Neural cell (in vitro differentiated cells): ENCODE results near the gene RARG. TPM values are rescaled to one million over a fixed set of nuclear protein-coding genes. Genes with fewer than 3 reads are reported as not detected.

Experiments
- H2AFZ ChIP-seq: fragments of 200-600, 300-800 bp; sonication (generic), shearing (Covaris generic); 2 replicates; pipeline ENCODE4 v1.6.0; 2014; ENCODE audit warnings: low read depth, mild to moderate bottlenecking, antibody characterized with exemption, low read length, moderate library complexity
- H3F3A ChIP-seq: fragments of 200-600 bp; shearing (Covaris generic); 2 replicates; pipeline ENCODE4 v1.6.1; 2016; ENCODE audit warnings: mild to moderate bottlenecking, moderate library complexity, mixed read lengths, antibody characterized with exemption, low read length; ENCODE audit not compliant: insufficient read depth, poor library complexity, severe bottlenecking
- H3K27ac ChIP-seq: fragments of 200-600, 300-800 bp; sonication (generic), shearing (Covaris generic); 2 replicates; pipeline ENCODE4 v1.5.1; 2014; ENCODE audit warnings: mild to moderate bottlenecking, low read length, moderate library complexity
- H3K27me3 ChIP-seq: fragments of 300-800, 200-600 bp; sonication (generic), shearing (Covaris generic); 2 replicates; pipeline ENCODE4 v1.6.0; 2014; ENCODE audit warnings: mild to moderate bottlenecking, low read depth, low read length, moderate library complexity; ENCODE audit not compliant: insufficient read depth
- H3K36me3 ChIP-seq: fragments of 300-800, 200-600 bp; sonication (generic), shearing (Covaris generic); 2 replicates; pipeline ENCODE4 v1.5.1; 2014; ENCODE audit warnings: mild to moderate bottlenecking, antibody characterized with exemption, low read length, moderate library complexity; ENCODE audit not compliant: insufficient read depth
- H3K4me2 ChIP-seq: fragments of 300-800, 200-600 bp; sonication (generic), shearing (Covaris generic); 2 replicates; pipeline ENCODE4 v1.6.0; 2014; ENCODE audit warnings: mild to moderate bottlenecking, low read length
- H3K4me3 ChIP-seq: fragments of 300-800, 200-600 bp; sonication (generic), shearing (Covaris generic); 2 replicates; pipeline ENCODE4 v1.5.1; 2014; ENCODE audit warnings: mild to moderate bottlenecking, low read length, moderate library complexity
- H3K79me2 ChIP-seq: fragments of 200-600 bp; shearing (Covaris generic); replicated peaks from 2 replicates; pipeline ENCODE4 v1.6.0; 2014; ENCODE audit warnings: mild to moderate bottlenecking, low read length, moderate library complexity; ENCODE audit not compliant: insufficient read depth
- H3K9ac ChIP-seq: fragments of 300-800, 200-600 bp; sonication (generic), shearing (Covaris generic); 2 replicates; pipeline ENCODE4 v1.6.1; 2016; ENCODE audit warnings: mild to moderate bottlenecking, low read length, mixed read lengths
- H3K9me2 ChIP-seq: fragments of 200-600 bp; shearing (Covaris generic); 2 replicates; pipeline ENCODE4 v1.6.1; 2016; ENCODE audit warnings: mild to moderate bottlenecking, low read length, mixed read lengths; ENCODE audit not compliant: insufficient read depth
- H3K9me3 ChIP-seq: fragments of 200-600, 300-800 bp; sonication (generic), shearing (Covaris generic); 2 replicates; pipeline ENCODE4 v1.6.1; 2016; ENCODE audit warnings: mild to moderate bottlenecking, mixed run types, low read length, moderate library complexity, mixed read lengths
- H4K20me1 ChIP-seq: fragments of 200-600 bp; shearing (Covaris generic); 2 replicates; pipeline ENCODE4 v1.6.1; 2016; ENCODE audit warnings: mild to moderate bottlenecking, mixed run types; ENCODE audit not compliant: insufficient read depth
- EP300 ChIP-seq: fragments of 450-650 bp; conservative IDR thresholded peaks from 2 replicates; pipeline ENCODE4 v1.6.1; 2014; ENCODE audit warnings: antibody characterized with exemption, mild to moderate bottlenecking, moderate library complexity; ENCODE audit not compliant: poor library complexity, severe bottlenecking
- EZH2 ChIP-seq: fragments of 200-600, 300-800 bp; shearing (Covaris generic), sonication (generic); IDR thresholded peaks from 2 replicates; pipeline ENCODE4 v1.6.1; 2014; ENCODE audit warnings: antibody characterized with exemption, low read length, borderline replicate concordance, mild to moderate bottlenecking; ENCODE audit not compliant: insufficient read depth, poor library complexity, severe bottlenecking
- MXI1 ChIP-seq: fragments of 450-650 bp; conservative IDR thresholded peaks from 2 replicates; pipeline ENCODE4 v1.6.1; 2014; ENCODE audit warnings: antibody characterized with exemption, mild to moderate bottlenecking; ENCODE audit not compliant: poor library complexity, severe bottlenecking
- POLR2AphosphoS5 ChIP-seq: IDR thresholded peaks from 2 replicates; pipeline ENCODE4 v1.6.1; 2012
- RAD21 ChIP-seq: fragments of 450-650 bp; conservative IDR thresholded peaks from 2 replicates; pipeline ENCODE4 v1.6.1; 2014; ENCODE audit warnings: antibody characterized with exemption, mild to moderate bottlenecking, moderate library complexity
- REST ChIP-seq: IDR thresholded peaks from 2 replicates; pipeline ENCODE4 v1.6.1; 2012; ENCODE audit warnings: borderline replicate concordance
- SMC3 ChIP-seq: fragments of 450-650 bp; conservative IDR thresholded peaks from 2 replicates; pipeline ENCODE4 v1.6.1; 2014; ENCODE audit warnings: antibody characterized with exemption, mild to moderate bottlenecking, moderate library complexity; ENCODE audit not compliant: poor library complexity
- TAF1 ChIP-seq: IDR thresholded peaks from 2 replicates; pipeline ENCODE4 v1.6.1; 2012; ENCODE audit warnings: low read depth
- polyA plus RNA-seq: library from polyadenylated mRNA; depleted of rRNA; stranded (reverse); fragments of >200 nt; gene quantifications from 2 replicates; pipeline ENCODE4 v1.2.3, GENCODE V29; 2014
- TF ChIP-seq, protein P1 (sequence below): fragments of 450-650 bp; IDR thresholded peaks from 2 replicates; pipeline ENCODE4 v1.5.1; 2014; ENCODE audit warnings: antibody characterized with exemption, mild to moderate bottlenecking, moderate library complexity; ENCODE audit not compliant: poor library complexity, severe bottlenecking

The RARG gene
- polyA plus RNA-seq, 1 donor from 2014 or later, result 0.61 TPM

- H3K27ac ChIP-seq, result peak overlapping the region; percentile 63
- peaks cover 4% of the 10 kb centered on the region for H3F3A ChIP-seq
- H3K9ac ChIP-seq, result no peak overlapping the region
- peak overlapping the region; percentile 98 for H3K4me2 ChIP-seq
- no peaks in the 10 kb centered on the region for H3K9me2 ChIP-seq
- H3K9me3 ChIP-seq, result no peaks in the 10 kb centered on the region
- TF ChIP-seq RAD21 (no peak), POLR2AphosphoS5 (no peak), EP300 (no peak), EZH2 (no peak), TAF1 (no peak), MXI1 (no peak)
- TF ChIP-seq, protein P1, sequence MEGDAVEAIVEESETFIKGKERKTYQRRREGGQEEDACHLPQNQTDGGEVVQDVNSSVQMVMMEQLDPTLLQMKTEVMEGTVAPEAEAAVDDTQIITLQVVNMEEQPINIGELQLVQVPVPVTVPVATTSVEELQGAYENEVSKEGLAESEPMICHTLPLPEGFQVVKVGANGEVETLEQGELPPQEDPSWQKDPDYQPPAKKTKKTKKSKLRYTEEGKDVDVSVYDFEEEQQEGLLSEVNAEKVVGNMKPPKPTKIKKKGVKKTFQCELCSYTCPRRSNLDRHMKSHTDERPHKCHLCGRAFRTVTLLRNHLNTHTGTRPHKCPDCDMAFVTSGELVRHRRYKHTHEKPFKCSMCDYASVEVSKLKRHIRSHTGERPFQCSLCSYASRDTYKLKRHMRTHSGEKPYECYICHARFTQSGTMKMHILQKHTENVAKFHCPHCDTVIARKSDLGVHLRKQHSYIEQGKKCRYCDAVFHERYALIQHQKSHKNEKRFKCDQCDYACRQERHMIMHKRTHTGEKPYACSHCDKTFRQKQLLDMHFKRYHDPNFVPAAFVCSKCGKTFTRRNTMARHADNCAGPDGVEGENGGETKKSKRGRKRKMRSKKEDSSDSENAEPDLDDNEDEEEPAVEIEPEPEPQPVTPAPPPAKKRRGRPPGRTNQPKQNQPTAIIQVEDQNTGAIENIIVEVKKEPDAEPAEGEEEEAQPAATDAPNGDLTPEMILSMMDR, result no peak
- H4K20me1 ChIP-seq, result no peaks in the 10 kb centered on the region
- peaks cover 33% of the 10 kb centered on the region for H3K79me2 ChIP-seq
- H2AFZ ChIP-seq, result no peak overlapping the region
- H3K4me3 ChIP-seq, result peak overlapping the region; percentile 93
- H3K27me3 ChIP-seq, result no peaks in the 10 kb centered on the region
- H3K36me3 ChIP-seq, result peaks cover 14% of the 10 kb centered on the region
These were observed 50.1 kb downstream of the RARG start for GRCh38 chr12:53181935-53182334.

DNA sequence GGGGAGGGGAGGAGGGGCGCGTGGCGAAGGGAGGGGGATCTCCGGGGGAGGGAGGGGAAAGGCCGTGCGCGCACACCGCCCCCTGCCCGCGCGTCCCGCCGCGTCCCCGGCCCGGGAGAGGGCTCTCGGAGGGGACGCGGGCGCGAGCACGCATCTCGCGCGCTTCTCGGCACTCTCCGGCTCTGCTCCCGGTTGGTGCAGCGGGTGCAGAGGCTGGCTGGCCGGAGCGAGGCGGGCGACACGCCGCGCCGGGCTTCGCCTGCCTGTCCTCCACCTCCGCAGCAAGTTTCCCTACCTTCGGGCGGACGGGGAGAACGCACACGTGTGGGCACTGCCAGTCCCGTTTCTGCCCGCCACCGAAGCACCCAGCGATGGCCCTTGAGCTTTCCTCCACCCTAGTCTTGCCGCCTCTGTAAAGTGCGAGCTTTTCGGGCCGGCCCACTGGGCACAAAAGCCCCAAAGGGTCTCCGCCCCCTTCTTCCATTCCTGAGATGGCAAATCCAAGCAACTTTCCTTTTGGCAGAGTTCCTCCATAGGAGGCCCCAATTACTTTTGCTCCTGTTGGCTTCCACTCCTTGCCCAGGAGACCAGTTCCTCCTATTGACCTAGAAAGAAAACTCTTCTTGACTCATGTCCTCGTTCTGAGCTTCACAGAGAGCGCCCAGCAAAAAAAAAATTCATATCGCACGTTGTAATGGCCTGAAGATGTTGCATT, 50.9 kb downstream of the RARG start:
- Histone ChIP-seq H3K27ac (peak overlapping the region; percentile 95), H3K79me2 (peaks cover 33% of the 10 kb centered on the region), H3F3A (peaks cover 4% of the 10 kb centered on the region), H4K20me1 (no peaks in the 10 kb centered on the region), H3K36me3 (peaks cover 5% of the 10 kb centered on the region), H2AFZ (peak overlapping the region; percentile 77), H3K9ac (peak overlapping the region; percentile 82), H3K9me3 (no peaks in the 10 kb centered on the region), H3K9me2 (no peaks in the 10 kb centered on the region), H3K27me3 (no peaks in the 10 kb centered on the region), H3K4me3 (peak overlapping the region; percentile 93), H3K4me2 (peak overlapping the region; percentile 98)
- TF ChIP-seq SMC3 (peak; percentile 17), EZH2 (no peak)

DNA sequence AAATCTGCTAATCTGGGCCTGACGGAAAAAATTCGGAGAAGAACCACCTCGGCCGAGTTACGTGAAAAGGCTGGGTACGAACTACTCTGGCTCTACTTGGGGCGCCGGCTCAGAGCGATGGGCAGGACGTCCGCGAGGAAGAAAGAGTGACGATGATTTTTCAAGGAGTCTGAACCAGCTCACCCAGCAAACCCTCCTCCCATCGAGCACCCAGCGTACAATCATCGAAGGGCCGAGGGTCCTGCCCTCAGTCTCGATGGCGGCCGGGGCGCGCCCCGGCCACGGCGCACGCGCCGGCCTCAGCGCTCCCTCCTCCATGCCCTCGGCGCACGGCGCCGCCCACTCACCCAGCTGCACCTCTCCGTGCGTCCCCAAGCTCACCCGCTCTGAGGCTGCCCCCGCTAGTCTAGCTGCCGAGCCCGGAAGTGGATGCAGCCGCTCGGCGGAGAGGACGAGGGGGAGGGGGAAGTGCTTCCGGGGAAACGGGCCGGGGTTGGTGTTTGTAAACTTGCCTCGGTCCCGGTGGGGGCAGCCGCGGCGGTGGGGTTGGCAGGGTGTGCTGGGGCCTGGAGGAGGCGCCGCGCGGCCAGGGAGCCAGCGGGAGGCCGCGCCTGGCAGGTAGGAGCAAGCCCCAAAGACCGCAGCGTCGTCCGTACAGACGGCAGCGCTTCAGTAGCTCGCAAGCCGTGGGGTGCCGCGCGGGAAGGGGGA, 51.6 kb downstream of the RARG start, which contains the start of the genes CSAD and ZNF740:
Gene CSAD, minus strand, starts transcription at position 706 of the 711 bp plus-strand sequence. CDS start 7,455 bp downstream, outside the sequence.
Gene ZNF740, plus strand, starts transcription at position 503 of the 711 bp plus-strand sequence. CDS start 1,262 bp downstream, outside the sequence.
- peaks cover 32% of the 10 kb centered on the region for H3K79me2 ChIP-seq
- no peaks in the 10 kb centered on the region for H3K27me3 ChIP-seq
- no peaks in the 10 kb centered on the region for H4K20me1 ChIP-seq
- H3K4me3 ChIP-seq, result peak within 1 kb of the TSS; percentile 93
- peak within 1 kb of the TSS; percentile 98 for H3K4me2 ChIP-seq
- H3K9ac ChIP-seq, result peak within 1 kb of the TSS; percentile 82
- H3K9me3 ChIP-seq, result no peaks in the 10 kb centered on the region
- H3K9me2 ChIP-seq, result no peaks in the 10 kb centered on the region
- TF ChIP-seq EZH2, result no peak
- peak; percentile 15 for TF ChIP-seq RAD21
- TF ChIP-seq POLR2AphosphoS5, result peak; percentile 75
- TF ChIP-seq, protein P1, result no peak
- TF ChIP-seq SMC3, result no peak
- peak; percentile 75 for TF ChIP-seq EP300
- TF ChIP-seq REST, result peak; percentile 45
- TF ChIP-seq MXI1, result peak; percentile 49
- TF ChIP-seq TAF1, result no peak
- peak within 1 kb of the TSS; percentile 79 for H2AFZ ChIP-seq
- H3K36me3 ChIP-seq, result no peaks in the 10 kb centered on the region
- H3F3A ChIP-seq, result peaks cover 4% of the 10 kb centered on the region
- peak within 1 kb of the TSS; percentile 95 for H3K27ac ChIP-seq
